HG03280 (cell line): ENCODE measurements around the gene MAP4K2.
A peak's percentile ranks its signal among the peaks of the same experiment; 100 is the strongest.
"Not testable (repeated sequence)": the region's sequence is repeated elsewhere in the genome, so short reads cannot be mapped to it uniquely, and the experiment has no call there.

Source experiments
- ATAC-seq: cut with Tn5 transposase; IDR thresholded peaks from one replicate; pipeline ENCODE4 v1.9.1; 2021; ENCODE audit warnings: mild to moderate bottlenecking, moderate library complexity; ENCODE audit not compliant: unreplicated experiment

Gene MAP4K2

GRCh38 chr11:64803158-64803845 lies at the start of gene MAP4K2:
Gene MAP4K2 (minus strand): TSS chr11:64803214. CDS start chr11:64803149, 65 bp downstream.
- peak; percentile 74 for ATAC-seq

GRCh38 chr11:64851831-64852351 lies 48.9 kb upstream of the MAP4K2 start:
- ATAC-seq, result no peak

- peak; percentile 63 for ATAC-seq
Observed at GRCh38 chr11:64850979-64851567, 48.1 kb upstream of the MAP4K2 start.

GRCh38 chr11:64849598-64850356 lies 46.8 kb upstream of the MAP4K2 start:
- ATAC-seq, result no peak

GRCh38 chr11:64848826-64849597 lies 46.0 kb upstream of the MAP4K2 start:
- ATAC-seq, result no peak

GRCh38 chr11:64848214-64848825 lies 45.3 kb upstream of the MAP4K2 start:
- no peak for ATAC-seq

GRCh38 chr11:64846998-64847666 lies 44.1 kb upstream of the MAP4K2 start:
- ATAC-seq, result no peak

GRCh38 chr11:64845776-64846129 lies 42.7 kb upstream of the MAP4K2 start:
- ATAC-seq, result not testable (repeated sequence)

- ATAC-seq, result no peak
Observed at GRCh38 chr11:64845129-64845775, 42.2 kb upstream of the MAP4K2 start.

GRCh38 chr11:64844330-64845128 lies 41.5 kb upstream of the MAP4K2 start, which contains the start of gene CDC42BPG:
Gene CDC42BPG (minus strand): TSS chr11:64844653. CDS start chr11:64844569, 84 bp downstream.
- no peak for ATAC-seq

- ATAC-seq, result no peak
Observed at GRCh38 chr11:64843686-64844329, 40.8 kb upstream of the MAP4K2 start.

- no peak for ATAC-seq
Observed at GRCh38 chr11:64842851-64843685, 40.1 kb upstream of the MAP4K2 start.

- no peak for ATAC-seq
Observed at GRCh38 chr11:64842366-64842759, 39.3 kb upstream of the MAP4K2 start.

GRCh38 chr11:64841592-64842365 lies 38.8 kb upstream of the MAP4K2 start:
- ATAC-seq, result no peak

- ATAC-seq, result no peak
Observed at GRCh38 chr11:64839887-64840782, 37.1 kb upstream of the MAP4K2 start.
